Tibial artery (tissue), 4 donors: ENCODE data around the gene ELF5.

Source experiments
- DNase-seq, 2 donors: peaks; one replicate each; pipeline ENCODE4 v3.0.0-alpha.2; 2019
- H3K27ac ChIP-seq, 2 donors: fragments of 200-600 bp; sonication (generic) in 1 of 2; 1 replicate in 1 of 2; 2 replicates in 1 of 2; pipeline ENCODE4 v1.5.1; 2018 to 2019; ENCODE audit warnings: mild to moderate bottlenecking in 1 of 2
- H3K27me3 ChIP-seq, 2 donors: fragments of 200-600 bp; sonication (generic) in 1 of 2; one replicate each; pipeline versions ENCODE4 v1.5.1 to v1.6.0; 2016 to 2019
- H3K36me3 ChIP-seq, 3 donors: fragments of 200-600 bp; sonication (generic) in 2 of 3; one replicate each; pipeline ENCODE4 v1.5.1; 2016 to 2019; ENCODE audit warnings: mild to moderate bottlenecking in 2 of 3
- H3K4me1 ChIP-seq, 4 donors: fragments of 200-600 bp; sonication (generic) in 2 of 4; 1 replicate in 3 of 4; 2 replicates in 1 of 4; pipeline ENCODE4 v1.5.1; 2016 to 2019
- H3K4me3 ChIP-seq, 2 donors: fragments of 200-600 bp; sonication (generic) in 1 of 2; 1 replicate in 1 of 2; 2 replicates in 1 of 2; pipeline ENCODE4 v1.5.1; 2018 to 2019; ENCODE audit warnings: mild to moderate bottlenecking in 2 of 2
- H3K9me3 ChIP-seq, 3 donors: fragments of 200-600 bp; sonication (generic) in 1 of 3; one replicate each; pipeline ENCODE4 v1.5.1; 2016 to 2019
- intact Hi-C: fragments of 100-400 bp; cut with DNase I; formaldehyde crosslinking; loops from one replicate; pipeline ENCODE4 v1.15.0; 2023; ENCODE audit warnings: low total_unique reads
- TF ChIP-seq, protein P1 (sequence below), 2 experiments: fragments of 200-600 bp in 1 of 2; fragments of 450-650 bp in 1 of 2; IDR thresholded peaks; one replicate each; pipeline ENCODE4 v1.5.1; 2017 to 2019; ENCODE audit warnings: antibody characterized with exemption in 2 of 2, mild to moderate bottlenecking in 1 of 2, moderate library complexity in 1 of 2

Gene ELF5

DNA sequence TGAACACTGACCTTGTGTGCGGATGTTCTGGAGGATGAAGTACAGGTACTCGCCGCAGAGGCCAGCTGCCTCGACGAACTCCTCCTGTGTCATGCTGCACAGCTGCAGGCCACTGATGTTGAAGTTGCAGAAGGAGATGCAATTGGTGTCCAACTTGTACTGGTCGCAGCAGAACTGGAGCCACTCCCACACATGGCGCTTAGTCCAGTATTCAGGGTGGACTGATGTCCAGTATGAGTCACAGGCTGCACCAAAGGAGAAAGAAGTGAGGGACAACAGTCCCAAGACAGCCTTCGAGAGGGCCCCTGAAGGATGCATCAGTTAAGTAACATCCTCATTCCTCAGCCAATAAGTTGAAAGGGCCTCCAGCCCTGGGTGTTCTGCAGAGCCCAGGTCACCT lies 20.1 kb downstream of the ELF5 start:
- intact Hi-C loops = loop anchor here (5.0 kb wide), 1 partner anchor 321 kb away; no protein-coding TSS in a partner anchor
- Histone ChIP-seq H3K27me3 (peaks cover 0 to 16% of the 10 kb centered on the region in 2 donors), H3K4me3 (no peak overlapping the region), H3K36me3 (no peaks in the 10 kb centered on the region), H3K27ac (no peak overlapping the region), H3K9me3 (no peaks in the 10 kb centered on the region), H3K4me1 (no peaks in the 10 kb centered on the region)
- TF ChIP-seq, protein P1, sequence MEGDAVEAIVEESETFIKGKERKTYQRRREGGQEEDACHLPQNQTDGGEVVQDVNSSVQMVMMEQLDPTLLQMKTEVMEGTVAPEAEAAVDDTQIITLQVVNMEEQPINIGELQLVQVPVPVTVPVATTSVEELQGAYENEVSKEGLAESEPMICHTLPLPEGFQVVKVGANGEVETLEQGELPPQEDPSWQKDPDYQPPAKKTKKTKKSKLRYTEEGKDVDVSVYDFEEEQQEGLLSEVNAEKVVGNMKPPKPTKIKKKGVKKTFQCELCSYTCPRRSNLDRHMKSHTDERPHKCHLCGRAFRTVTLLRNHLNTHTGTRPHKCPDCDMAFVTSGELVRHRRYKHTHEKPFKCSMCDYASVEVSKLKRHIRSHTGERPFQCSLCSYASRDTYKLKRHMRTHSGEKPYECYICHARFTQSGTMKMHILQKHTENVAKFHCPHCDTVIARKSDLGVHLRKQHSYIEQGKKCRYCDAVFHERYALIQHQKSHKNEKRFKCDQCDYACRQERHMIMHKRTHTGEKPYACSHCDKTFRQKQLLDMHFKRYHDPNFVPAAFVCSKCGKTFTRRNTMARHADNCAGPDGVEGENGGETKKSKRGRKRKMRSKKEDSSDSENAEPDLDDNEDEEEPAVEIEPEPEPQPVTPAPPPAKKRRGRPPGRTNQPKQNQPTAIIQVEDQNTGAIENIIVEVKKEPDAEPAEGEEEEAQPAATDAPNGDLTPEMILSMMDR (IDR thresholded peaks at IDR 0.05) = no peak
- DNase-seq = no peak

DNA sequence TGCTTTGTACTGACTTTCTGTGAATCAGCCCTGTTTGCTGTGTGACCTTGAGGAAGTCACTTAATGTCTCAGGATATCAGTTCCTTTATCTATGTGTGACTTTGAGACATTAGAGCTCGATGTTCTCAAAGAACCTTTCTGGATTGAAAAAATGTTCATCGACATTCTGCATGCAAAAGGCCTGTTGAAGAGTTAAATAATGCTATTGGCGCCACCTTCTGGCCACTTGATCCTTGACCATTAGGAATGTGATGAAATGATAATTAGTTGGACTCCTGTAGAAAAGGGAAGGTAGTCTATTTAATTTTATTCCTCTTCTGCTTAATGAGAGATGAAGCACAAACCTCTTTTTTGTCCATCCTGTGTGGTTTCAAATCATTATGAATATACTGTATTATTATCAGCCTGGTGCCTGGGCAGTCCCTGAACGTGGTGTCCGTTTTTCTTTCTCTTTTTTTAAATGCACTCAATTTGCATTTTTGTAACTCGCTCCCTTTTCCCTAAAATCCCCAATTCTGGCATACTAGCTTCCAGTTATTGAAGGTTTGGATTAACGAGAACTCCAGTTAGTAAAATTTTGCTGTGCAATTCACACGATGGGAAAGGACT lies 20.7 kb downstream of the ELF5 start:
- Histone ChIP-seq H3K4me1 (no peaks in the 10 kb centered on the region), H3K4me3 (no peak overlapping the region), H3K27ac (no peak overlapping the region), H3K36me3 (no peaks in the 10 kb centered on the region), H3K9me3 (no peaks in the 10 kb centered on the region), H3K27me3 (peaks cover 0 to 16% of the 10 kb centered on the region in 2 donors)
- DNase-seq = peak in 1 of 2 donors; percentile 79
- TF ChIP-seq, protein P1 (IDR thresholded peaks at IDR 0.05) = peak; percentile 43 to 56
- intact Hi-C loops = loop anchor here (5.0 kb wide), 1 partner anchor 321 kb away; no protein-coding TSS in a partner anchor

DNA sequence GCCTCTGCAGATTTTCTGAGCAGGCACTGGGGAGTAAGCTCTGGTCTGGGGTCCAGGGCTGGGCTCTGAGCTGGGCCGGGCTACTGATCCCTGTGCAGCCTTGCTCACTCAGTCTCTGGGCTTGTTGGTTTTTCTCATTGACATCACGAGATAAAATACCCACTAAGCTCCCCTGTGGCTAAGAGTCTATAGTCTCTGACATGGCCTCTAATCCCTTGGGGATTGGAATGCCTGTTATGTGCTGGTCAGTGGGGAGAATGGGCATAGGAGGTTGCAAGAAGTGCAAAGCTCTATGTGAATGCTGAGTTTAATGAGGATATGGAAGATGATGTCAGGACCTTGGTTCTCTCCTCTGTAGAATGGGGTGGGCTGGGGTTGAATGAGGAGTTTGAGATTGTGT lies 23.3 kb downstream of the ELF5 start:
- Histone ChIP-seq H3K27ac (no peak overlapping the region), H3K4me3 (no peak overlapping the region), H3K9me3 (no peaks in the 10 kb centered on the region), H3K4me1 (no peaks in the 10 kb centered on the region), H3K36me3 (no peaks in the 10 kb centered on the region), H3K27me3 (peaks cover 0 to 11% of the 10 kb centered on the region in 2 donors)
- no peak for DNase-seq
- TF ChIP-seq, protein P1 (IDR thresholded peaks at IDR 0.05) = no peak
- intact Hi-C loops = loop anchor here (5.0 kb wide), 1 partner anchor 318 kb away; no protein-coding TSS in a partner anchor

DNA sequence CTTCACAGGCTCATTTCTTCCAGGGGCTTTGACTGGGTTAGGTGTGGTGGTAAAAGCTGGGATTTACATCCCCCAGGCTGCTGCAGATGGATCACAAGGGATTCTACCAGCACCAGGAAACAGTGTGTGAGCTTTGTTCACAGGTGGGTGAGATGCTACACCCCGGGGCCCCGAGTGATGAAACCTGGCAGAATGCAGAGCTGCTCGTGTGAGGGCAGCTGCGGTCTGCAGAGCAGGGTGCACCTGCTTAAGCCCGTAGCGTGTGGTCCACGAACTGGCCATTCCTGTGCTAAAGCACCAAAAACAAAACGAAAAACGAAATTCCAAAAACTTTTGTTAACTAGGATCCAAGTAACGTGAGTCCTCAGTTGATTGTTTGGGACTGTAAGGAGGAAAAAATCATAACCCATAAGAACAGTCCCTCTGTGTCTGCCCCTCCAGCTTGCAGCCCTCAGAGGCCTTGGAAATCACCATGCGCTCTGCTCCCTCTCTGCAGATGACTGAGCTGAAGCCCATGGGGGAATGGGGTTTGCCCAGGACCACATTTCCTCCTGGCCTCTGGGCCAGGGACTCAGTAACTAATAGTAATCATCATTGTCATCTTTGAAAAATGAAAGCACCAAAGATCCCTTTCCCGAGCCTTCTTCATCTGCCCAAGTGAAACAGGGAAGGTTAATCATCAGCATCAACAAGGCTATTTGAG lies 24.6 kb downstream of the ELF5 start:
- Histone ChIP-seq H3K36me3 (no peaks in the 10 kb centered on the region), H3K4me1 (no peaks in the 10 kb centered on the region), H3K4me3 (no peak overlapping the region), H3K27me3 (peaks cover 0 to 8% of the 10 kb centered on the region in 2 donors), H3K9me3 (no peaks in the 10 kb centered on the region), H3K27ac (no peak overlapping the region)
- intact Hi-C loops = no loop called here
- no peak for DNase-seq
- TF ChIP-seq, protein P1 (IDR thresholded peaks at IDR 0.05) = no peak

DNA sequence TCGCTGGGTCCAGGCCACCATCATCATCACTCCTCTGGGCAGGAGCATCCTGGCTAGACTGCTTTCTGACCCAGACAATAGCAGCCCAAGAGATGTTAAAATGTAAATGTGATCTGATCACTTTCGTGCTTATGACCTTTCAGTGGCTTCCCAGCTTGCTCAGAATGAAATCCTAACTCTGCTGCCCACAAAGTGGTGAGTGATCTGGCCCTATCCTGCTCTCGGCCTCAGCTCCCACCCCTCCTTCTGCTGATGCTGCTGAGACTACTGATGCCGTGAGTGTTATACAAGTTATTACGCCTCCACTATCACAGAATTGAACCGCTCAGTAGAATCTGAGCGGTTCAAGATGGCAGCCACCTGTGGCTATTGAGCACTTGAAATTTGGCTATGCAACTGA lies 26.2 kb downstream of the ELF5 start:
- intact Hi-C loops = no loop called here
- TF ChIP-seq, protein P1 (IDR thresholded peaks at IDR 0.05) = no peak
- no peaks in the 10 kb centered on the region for H3K4me1 ChIP-seq
- H3K27ac ChIP-seq = no peak overlapping the region
- no peaks in the 10 kb centered on the region for H3K9me3 ChIP-seq
- no peak overlapping the region for H3K4me3 ChIP-seq
- DNase-seq = no peak
- no peaks in the 10 kb centered on the region for H3K36me3 ChIP-seq
- peaks cover 0 to 3% of the 10 kb centered on the region in 2 donors for H3K27me3 ChIP-seq
